Measurements from ENCODE around the gene MOV10. TPM values are rescaled to one million over a fixed set of nuclear protein-coding genes. Genes with fewer than 3 reads are reported as not detected.

The MOV10 gene
- total RNA-seq, 2 experiments from 2014 or later, result 100 to 102 TPM

GRCh38 chr1:112689842-112690237, 15.4 kb downstream of the MOV10 start:
- ChIA-PET POLR2A (no interaction called here), CTCF (no interaction called here)
- no peak for DNase-seq
- peaks cover 33% of the 10 kb centered on the region for H3K36me3 Mint-ChIP-seq (ENCODE audit: low read depth)
- H3K27ac Mint-ChIP-seq, result no peak overlapping the region
- no peaks in the 10 kb centered on the region for H3K27me3 Mint-ChIP-seq
- H3K4me3 Mint-ChIP-seq, result no peak overlapping the region
- H3K4me1 Mint-ChIP-seq, result peaks cover 4% of the 10 kb centered on the region
- H3K9me3 Mint-ChIP-seq, result no peaks in the 10 kb centered on the region

GRCh38 chr1:112692681-112693080, 18.2 kb downstream of the MOV10 start:
- POLR2A ChIA-PET, result interaction anchor here (1.5 kb wide), 1 partner anchor 75 kb away, joined by 3 read pairs; no protein-coding TSS in a partner anchor
- H3K27ac Mint-ChIP-seq, result no peak overlapping the region
- H3K36me3 Mint-ChIP-seq (ENCODE audit: low read depth), result peaks cover 40% of the 10 kb centered on the region

GRCh38 chr1:112693821-112694220, 19.4 kb downstream of the MOV10 start:
- Mint-ChIP-seq H3K27ac (no peak overlapping the region), H3K4me1 (peaks cover 3% of the 10 kb centered on the region), H3K9me3 (no peaks in the 10 kb centered on the region), H3K36me3 (ENCODE audit: low read depth) (peaks cover 40% of the 10 kb centered on the region), H3K27me3 (no peaks in the 10 kb centered on the region), H3K4me3 (no peak overlapping the region)
- ChIA-PET POLR2A (interaction anchor here (1.5 to 1.6 kb wide), 2 partner anchors 20 to 76 kb away, joined by 3 to 5 read pairs; partner anchors contain the start of gene MOV10), CTCF (interaction anchor here (0.7 kb wide), 1 partner anchor 1170 kb away, joined by 3 read pairs; no protein-coding TSS in a partner anchor)
- no peak for DNase-seq

More at GRCh38 chr1:112692681-112693080, 18.2 kb downstream of the MOV10 start:
- no peak overlapping the region for H3K4me3 Mint-ChIP-seq
- CTCF ChIA-PET, result no interaction called here
- H3K27me3 Mint-ChIP-seq, result no peaks in the 10 kb centered on the region
- no peak for DNase-seq
- H3K4me1 Mint-ChIP-seq, result peaks cover 4% of the 10 kb centered on the region
- H3K9me3 Mint-ChIP-seq, result no peaks in the 10 kb centered on the region

GRCh38 chr1:112694363-112694929, 20.0 kb downstream of the MOV10 start:
- peaks cover 6% of the 10 kb centered on the region for H3K4me1 Mint-ChIP-seq
- no peak overlapping the region for H3K27ac Mint-ChIP-seq
- H3K27me3 Mint-ChIP-seq, result no peaks in the 10 kb centered on the region
- no peak overlapping the region for H3K4me3 Mint-ChIP-seq
- CTCF ChIA-PET, result no interaction called here
- DNase-seq, result no peak
- H3K36me3 Mint-ChIP-seq (ENCODE audit: low read depth), result peaks cover 42% of the 10 kb centered on the region
- no peaks in the 10 kb centered on the region for H3K9me3 Mint-ChIP-seq
- POLR2A ChIA-PET, result interaction anchor here (1.5 to 1.6 kb wide), 2 partner anchors 20 to 77 kb away, joined by 3 to 5 read pairs; partner anchors contain the start of gene MOV10

GRCh38 chr1:112695276-112695675, 20.8 kb downstream of the MOV10 start:
- H3K9me3 Mint-ChIP-seq, result no peaks in the 10 kb centered on the region
- H3K27ac Mint-ChIP-seq, result no peak overlapping the region
- POLR2A ChIA-PET, result interaction anchor here (0.7 kb wide), 1 partner anchor 9 kb away, joined by 4 read pairs; no protein-coding TSS in a partner anchor
- H3K36me3 Mint-ChIP-seq (ENCODE audit: low read depth), result peaks cover 42% of the 10 kb centered on the region
- H3K4me1 Mint-ChIP-seq, result peaks cover 13% of the 10 kb centered on the region
- H3K27me3 Mint-ChIP-seq, result no peaks in the 10 kb centered on the region
- CTCF ChIA-PET, result no interaction called here
- H3K4me3 Mint-ChIP-seq, result no peak overlapping the region
- no peak for DNase-seq

GRCh38 chr1:112696578-112697314, 22.3 kb downstream of the MOV10 start:
- POLR2A ChIA-PET, result interaction anchor here (5.9 kb wide), 1 partner anchor 21 kb away, joined by 34 read pairs; the partner anchor contains the start of gene MOV10
- no peaks in the 10 kb centered on the region for H3K9me3 Mint-ChIP-seq
- H3K36me3 Mint-ChIP-seq (ENCODE audit: low read depth), result peaks cover 45% of the 10 kb centered on the region
- CTCF ChIA-PET, result interaction anchor here (1.5 kb wide), 1 partner anchor 19 kb away, joined by 4 read pairs; the partner anchor contains the start of gene PPM1J
- H3K27ac Mint-ChIP-seq, result no peak overlapping the region
- H3K4me1 Mint-ChIP-seq, result peaks cover 27% of the 10 kb centered on the region
- no peak for DNase-seq
- H3K27me3 Mint-ChIP-seq, result no peaks in the 10 kb centered on the region
- H3K4me3 Mint-ChIP-seq, result no peak overlapping the region

GRCh38 chr1:112697781-112698201, 23.3 kb downstream of the MOV10 start:
- Mint-ChIP-seq H3K27me3 (no peaks in the 10 kb centered on the region), H3K4me3 (no peak overlapping the region), H3K9me3 (no peaks in the 10 kb centered on the region), H3K27ac (no peak overlapping the region), H3K36me3 (ENCODE audit: low read depth) (peaks cover 48% of the 10 kb centered on the region), H3K4me1 (peaks cover 38% of the 10 kb centered on the region)
- no peak for DNase-seq
- ChIA-PET POLR2A (interaction anchor here (1.8 to 5.9 kb wide), 2 partner anchors 11 to 22 kb away, joined by 9 to 34 read pairs; partner anchors contain the start of gene MOV10), CTCF (interaction anchor here (1.5 kb wide), 1 partner anchor 18 kb away, joined by 4 read pairs; the partner anchor contains the start of gene PPM1J)

GRCh38 chr1:112698366-112699310, 24.2 kb downstream of the MOV10 start:
- peak overlapping the region; percentile 40 for H3K27ac Mint-ChIP-seq
- POLR2A ChIA-PET, result interaction anchor here (1.0 to 5.9 kb wide), 4 partner anchors 10 to 40 kb away, joined by 3 to 34 read pairs (median 6); partner anchors contain the start of gene MOV10
- H3K4me3 Mint-ChIP-seq, result no peak overlapping the region
- no peaks in the 10 kb centered on the region for H3K27me3 Mint-ChIP-seq
- peaks cover 47% of the 10 kb centered on the region for H3K36me3 Mint-ChIP-seq (ENCODE audit: low read depth)
- no peaks in the 10 kb centered on the region for H3K9me3 Mint-ChIP-seq
- no peak for DNase-seq
- peaks cover 43% of the 10 kb centered on the region for H3K4me1 Mint-ChIP-seq
- CTCF ChIA-PET, result interaction anchor here (0.6 to 1.6 kb wide), 4 partner anchors 10 to 108 kb away, joined by 3 to 5 read pairs (median 4); partner anchors contain the start of gene PPM1J

- Mint-ChIP-seq H3K27me3 (no peaks in the 10 kb centered on the region), H3K9me3 (no peaks in the 10 kb centered on the region), H3K36me3 (ENCODE audit: low read depth) (peaks cover 47% of the 10 kb centered on the region), H3K27ac (peak overlapping the region; percentile 85), H3K4me1 (peaks cover 53% of the 10 kb centered on the region), H3K4me3 (no peak overlapping the region)
- CTCF ChIA-PET, result interaction anchor here (0.6 to 1.6 kb wide), 2 partner anchors 9 to 47 kb away, joined by 3 to 5 read pairs; no protein-coding TSS in a partner anchor
- POLR2A ChIA-PET, result interaction anchor here (0.6 to 5.9 kb wide), 3 partner anchors 24 to 81 kb away, joined by 3 to 34 read pairs (median 3); partner anchors contain the start of gene MOV10
- DNase-seq, result no peak
Measured at GRCh38 chr1:112699425-112700144, 25.1 kb downstream of the MOV10 start.

- peak; percentile 77 for DNase-seq
- Mint-ChIP-seq H3K4me3 (no peak overlapping the region), H3K9me3 (no peaks in the 10 kb centered on the region), H3K27ac (peak overlapping the region; percentile 85), H3K4me1 (peaks cover 62% of the 10 kb centered on the region), H3K36me3 (ENCODE audit: low read depth) (peaks cover 44% of the 10 kb centered on the region), H3K27me3 (no peaks in the 10 kb centered on the region)
- ChIA-PET POLR2A (interaction anchor here (0.6 to 5.9 kb wide), 4 partner anchors 25 to 82 kb away, joined by 3 to 34 read pairs (median 4); partner anchors contain the start of gene MOV10), CTCF (interaction anchor here (1.2 kb wide), 1 partner anchor 199 kb away, joined by 3 read pairs; no protein-coding TSS in a partner anchor)
Measured at GRCh38 chr1:112700290-112701226, 26.1 kb downstream of the MOV10 start.
